WTC11 (cell line): ENCODE measurements around the gene MOV10L1. TPM values are rescaled to one million over a fixed set of nuclear protein-coding genes. Genes with fewer than 3 reads are reported as not detected.

Source experiments
- ATAC-seq: fragments of 200-7000 bp; cut with Tn5 transposase; 2 replicates; pipeline ENCODE4 v1.10.0; 2021; ENCODE audit warnings: mild to moderate bottlenecking, moderate library complexity
- CTCF ChIA-PET: fragments of 300-600 bp; sonication (Branson Sonifier 250); formaldehyde crosslinking; loops from one replicate; lab custom pipeline; 2021; ENCODE audit warnings: antibody characterized with exemption; lab: Charles Lee
- POLR2A ChIA-PET: fragments of 350-600 bp; sonication (Branson Sonifier 250); formaldehyde crosslinking; loops from one replicate; lab custom pipeline; 2021; ENCODE audit warnings: antibody characterized with exemption; lab: Charles Lee
- DNase-seq: peaks from one replicate; pipeline ENCODE4 v3.0.0; 2021; ENCODE audit warnings: low spot score
- H3K27ac Mint-ChIP-seq: 2 replicates; pipeline ENCODE4 v1.8.0; 2021; ENCODE audit warnings: mixed read lengths
- H3K27me3 Mint-ChIP-seq: 2 replicates; pipeline ENCODE4 v1.8.0; 2021; ENCODE audit warnings: low read depth, mild to moderate bottlenecking, moderate library complexity, mixed read lengths
- H3K36me3 Mint-ChIP-seq: 2 replicates; pipeline ENCODE4 v1.8.0; 2021; ENCODE audit warnings: mixed read lengths
- H3K4me1 Mint-ChIP-seq: 2 replicates; pipeline ENCODE4 v1.8.0; 2022; ENCODE audit warnings: mixed read lengths
- H3K4me3 Mint-ChIP-seq: 2 replicates; pipeline ENCODE4 v1.8.0; 2021; ENCODE audit warnings: mild to moderate bottlenecking, moderate library complexity, mixed read lengths
- H3K9me3 Mint-ChIP-seq: 2 replicates; pipeline ENCODE4 v1.8.0; 2021; ENCODE audit warnings: mixed read lengths
- ELF4 ChIP-seq: sonication (generic); formaldehyde crosslinking; IDR thresholded peaks from 2 replicates; pipeline ENCODE4 v1.8.1; 2022; ENCODE audit warnings: low read depth, mild to moderate bottlenecking, moderate library complexity, missing genetic modification reagents
- GTF2I ChIP-seq: fragments of 250-450 bp; sonication (Bioruptor Pico); conservative IDR thresholded peaks from 2 replicates; pipeline ENCODE4 v1.4.0; 2021; ENCODE audit warnings: mild to moderate bottlenecking
- HMGA2 ChIP-seq: fragments of 250-450 bp; sonication (Bioruptor Pico); IDR thresholded peaks from 2 replicates; pipeline ENCODE4 v1.4.0; 2021; ENCODE audit warnings: mild to moderate bottlenecking, moderate library complexity
- NFATC4 ChIP-seq: fragments of 250-450 bp; sonication (Bioruptor Pico); IDR thresholded peaks from 2 replicates; pipeline ENCODE4 v1.9.0; 2021; ENCODE audit warnings: mild to moderate bottlenecking
- NR1H2 ChIP-seq: sonication (generic); formaldehyde crosslinking; IDR thresholded peaks from 2 replicates; pipeline ENCODE4 v1.9.0; 2021; ENCODE audit warnings: mild to moderate bottlenecking, moderate library complexity, missing genetic modification reagents
- OVOL2 ChIP-seq: fragments of 250-450 bp; sonication (Bioruptor Pico); IDR thresholded peaks from 2 replicates; pipeline ENCODE4 v1.9.0; 2021; ENCODE audit warnings: mild to moderate bottlenecking, borderline replicate concordance
- SMAD4 ChIP-seq: sonication (generic); formaldehyde crosslinking; IDR thresholded peaks from 2 replicates; pipeline ENCODE4 v1.8.0; 2022; ENCODE audit warnings: mild to moderate bottlenecking, missing genetic modification reagents
- ZNF121 ChIP-seq: sonication (generic); formaldehyde crosslinking; IDR thresholded peaks from 2 replicates; pipeline ENCODE4 v1.8.0; 2023; ENCODE audit warnings: missing genetic modification reagents
- ZNF232 ChIP-seq: sonication (generic); formaldehyde crosslinking; IDR thresholded peaks from 2 replicates; pipeline ENCODE4 v1.8.0; 2022; ENCODE audit warnings: mild to moderate bottlenecking, missing genetic modification reagents
- ZNF423 ChIP-seq: fragments of 250-450 bp; sonication (Bioruptor Pico); IDR thresholded peaks from 2 replicates; pipeline ENCODE4 v2.1.2; 2022; ENCODE audit warnings: mild to moderate bottlenecking, moderate library complexity
- ZSCAN18 ChIP-seq: fragments of 250-450 bp; sonication (Bioruptor Pico); IDR thresholded peaks from 2 replicates; pipeline ENCODE4 v2.1.2; 2022; ENCODE audit warnings: mild to moderate bottlenecking, moderate library complexity
- total RNA-seq: library from RNA; stranded (reverse); gene quantifications from 3 replicates; pipeline ENCODE4 v1.2.3, GENCODE V29; 2021
- TF ChIP-seq, protein P1 (sequence below): sonication (generic); formaldehyde crosslinking; IDR thresholded peaks from 2 replicates; pipeline ENCODE4 v1.8.1; 2022; ENCODE audit warnings: mild to moderate bottlenecking, missing genetic modification reagents, moderate library complexity, borderline replicate concordance
- TF ChIP-seq, protein P2 (sequence below): sonication (generic); formaldehyde crosslinking; IDR thresholded peaks from 2 replicates; pipeline ENCODE4 v1.8.0; 2023; ENCODE audit warnings: missing genetic modification reagents, mild to moderate bottlenecking, borderline replicate concordance
- TF ChIP-seq, protein P3 (sequence below): sonication (generic); formaldehyde crosslinking; IDR thresholded peaks from 2 replicates; pipeline ENCODE4 v1.8.0; 2023; ENCODE audit warnings: missing genetic modification reagents
- TF ChIP-seq, protein P4 (sequence below): sonication (generic); formaldehyde crosslinking; IDR thresholded peaks from 2 replicates; pipeline ENCODE4 v1.8.1; 2023; ENCODE audit warnings: mild to moderate bottlenecking, missing genetic modification reagents, moderate library complexity

The MOV10L1 gene
- total RNA-seq, 1 experiment from 2014 or later, result not detected

DNA sequence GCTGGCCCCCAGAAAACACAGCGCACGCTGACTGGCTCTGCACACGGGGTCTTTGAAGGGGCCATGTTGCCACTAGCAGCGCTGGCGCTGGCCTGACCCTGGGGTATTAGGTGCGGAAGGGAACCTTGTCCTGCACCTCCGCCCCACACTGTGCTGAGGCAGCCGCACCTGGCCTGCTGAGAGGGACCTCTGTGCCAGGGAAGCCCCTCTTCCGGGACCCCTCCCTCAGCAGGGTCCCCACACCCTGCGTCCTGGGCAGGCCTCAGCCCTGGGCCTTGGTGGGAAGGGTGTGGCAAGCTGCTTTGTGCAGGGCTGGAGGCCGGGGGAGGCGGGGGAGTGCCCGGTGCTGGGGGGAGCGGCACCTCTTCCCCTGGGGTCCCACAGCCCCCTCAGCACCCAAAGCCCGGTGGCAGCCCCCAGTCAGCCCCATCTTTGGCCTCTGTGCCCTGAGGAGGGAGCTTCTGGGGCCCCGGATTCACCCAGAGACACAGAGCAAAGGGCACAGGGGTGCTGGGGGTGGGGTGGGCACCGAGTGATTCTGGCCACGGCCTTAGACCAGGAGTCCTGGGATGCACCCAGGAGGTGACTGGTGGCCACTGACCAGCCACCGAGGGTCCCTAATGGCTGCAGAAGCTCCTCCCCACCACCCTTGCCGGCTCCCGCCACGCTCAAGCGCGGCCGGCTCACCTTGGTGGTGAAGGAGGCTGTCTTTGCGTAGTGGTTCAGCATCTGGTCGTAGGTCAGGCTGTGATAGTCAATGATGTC is 43.1 kb upstream of the MOV10L1 start:
- ATAC-seq, result no peak
- CTCF ChIA-PET, result interaction anchor here (0.5 to 1.2 kb wide), 2 partner anchors 16 to 45 kb away, joined by 3 to 4 read pairs; no protein-coding TSS in a partner anchor
- no peak for DNase-seq
- Mint-ChIP-seq H3K4me3 (no peak overlapping the region), H3K9me3 (no peaks in the 10 kb centered on the region), H3K4me1 (no peaks in the 10 kb centered on the region), H3K36me3 (no peaks in the 10 kb centered on the region)
- POLR2A ChIA-PET, result no interaction called here
- no peak for TF ChIP-seq HMGA2 (CRISPR knock-in tag)
- TF ChIP-seq, all 79 proteins: peak for 0
- no peak overlapping the region for H3K27ac Mint-ChIP-seq
- no peaks in the 10 kb centered on the region for H3K27me3 Mint-ChIP-seq

- no peak overlapping the region for H3K27ac Mint-ChIP-seq
- CTCF ChIA-PET, result interaction anchor here (0.5 to 1.2 kb wide), 2 partner anchors 17 to 45 kb away, joined by 3 to 4 read pairs; no protein-coding TSS in a partner anchor
- H3K9me3 Mint-ChIP-seq, result peaks cover 3% of the 10 kb centered on the region; the same call in 1 of the 2 replicates
- no peaks in the 10 kb centered on the region for H3K4me1 Mint-ChIP-seq
- TF ChIP-seq ZNF121 (CRISPR knock-in tag), result no peak
- TF ChIP-seq, protein P1, sequence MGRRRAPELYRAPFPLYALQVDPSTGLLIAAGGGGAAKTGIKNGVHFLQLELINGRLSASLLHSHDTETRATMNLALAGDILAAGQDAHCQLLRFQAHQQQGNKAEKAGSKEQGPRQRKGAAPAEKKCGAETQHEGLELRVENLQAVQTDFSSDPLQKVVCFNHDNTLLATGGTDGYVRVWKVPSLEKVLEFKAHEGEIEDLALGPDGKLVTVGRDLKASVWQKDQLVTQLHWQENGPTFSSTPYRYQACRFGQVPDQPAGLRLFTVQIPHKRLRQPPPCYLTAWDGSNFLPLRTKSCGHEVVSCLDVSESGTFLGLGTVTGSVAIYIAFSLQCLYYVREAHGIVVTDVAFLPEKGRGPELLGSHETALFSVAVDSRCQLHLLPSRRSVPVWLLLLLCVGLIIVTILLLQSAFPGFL (CRISPR knock-in tag), result no peak
- TF ChIP-seq GTF2I (CRISPR knock-in tag), result no peak
- TF ChIP-seq, protein P2, sequence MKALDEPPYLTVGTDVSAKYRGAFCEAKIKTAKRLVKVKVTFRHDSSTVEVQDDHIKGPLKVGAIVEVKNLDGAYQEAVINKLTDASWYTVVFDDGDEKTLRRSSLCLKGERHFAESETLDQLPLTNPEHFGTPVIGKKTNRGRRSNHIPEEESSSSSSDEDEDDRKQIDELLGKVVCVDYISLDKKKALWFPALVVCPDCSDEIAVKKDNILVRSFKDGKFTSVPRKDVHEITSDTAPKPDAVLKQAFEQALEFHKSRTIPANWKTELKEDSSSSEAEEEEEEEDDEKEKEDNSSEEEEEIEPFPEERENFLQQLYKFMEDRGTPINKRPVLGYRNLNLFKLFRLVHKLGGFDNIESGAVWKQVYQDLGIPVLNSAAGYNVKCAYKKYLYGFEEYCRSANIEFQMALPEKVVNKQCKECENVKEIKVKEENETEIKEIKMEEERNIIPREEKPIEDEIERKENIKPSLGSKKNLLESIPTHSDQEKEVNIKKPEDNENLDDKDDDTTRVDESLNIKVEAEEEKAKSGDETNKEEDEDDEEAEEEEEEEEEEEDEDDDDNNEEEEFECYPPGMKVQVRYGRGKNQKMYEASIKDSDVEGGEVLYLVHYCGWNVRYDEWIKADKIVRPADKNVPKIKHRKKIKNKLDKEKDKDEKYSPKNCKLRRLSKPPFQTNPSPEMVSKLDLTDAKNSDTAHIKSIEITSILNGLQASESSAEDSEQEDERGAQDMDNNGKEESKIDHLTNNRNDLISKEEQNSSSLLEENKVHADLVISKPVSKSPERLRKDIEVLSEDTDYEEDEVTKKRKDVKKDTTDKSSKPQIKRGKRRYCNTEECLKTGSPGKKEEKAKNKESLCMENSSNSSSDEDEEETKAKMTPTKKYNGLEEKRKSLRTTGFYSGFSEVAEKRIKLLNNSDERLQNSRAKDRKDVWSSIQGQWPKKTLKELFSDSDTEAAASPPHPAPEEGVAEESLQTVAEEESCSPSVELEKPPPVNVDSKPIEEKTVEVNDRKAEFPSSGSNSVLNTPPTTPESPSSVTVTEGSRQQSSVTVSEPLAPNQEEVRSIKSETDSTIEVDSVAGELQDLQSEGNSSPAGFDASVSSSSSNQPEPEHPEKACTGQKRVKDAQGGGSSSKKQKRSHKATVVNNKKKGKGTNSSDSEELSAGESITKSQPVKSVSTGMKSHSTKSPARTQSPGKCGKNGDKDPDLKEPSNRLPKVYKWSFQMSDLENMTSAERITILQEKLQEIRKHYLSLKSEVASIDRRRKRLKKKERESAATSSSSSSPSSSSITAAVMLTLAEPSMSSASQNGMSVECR (CRISPR knock-in tag), result no peak
- no peak for TF ChIP-seq NR1H2 (CRISPR knock-in tag)
- no peak for TF ChIP-seq ZSCAN18 (CRISPR knock-in tag)
- TF ChIP-seq ZNF232 (CRISPR knock-in tag), result no peak
- TF ChIP-seq, protein P3, sequence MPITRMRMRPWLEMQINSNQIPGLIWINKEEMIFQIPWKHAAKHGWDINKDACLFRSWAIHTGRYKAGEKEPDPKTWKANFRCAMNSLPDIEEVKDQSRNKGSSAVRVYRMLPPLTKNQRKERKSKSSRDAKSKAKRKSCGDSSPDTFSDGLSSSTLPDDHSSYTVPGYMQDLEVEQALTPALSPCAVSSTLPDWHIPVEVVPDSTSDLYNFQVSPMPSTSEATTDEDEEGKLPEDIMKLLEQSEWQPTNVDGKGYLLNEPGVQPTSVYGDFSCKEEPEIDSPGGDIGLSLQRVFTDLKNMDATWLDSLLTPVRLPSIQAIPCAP (CRISPR knock-in tag), result no peak
- no peak for TF ChIP-seq OVOL2
- no peak for TF ChIP-seq ZNF423 (CRISPR knock-in tag)
- TF ChIP-seq NFATC4 (CRISPR knock-in tag), result no peak
- TF ChIP-seq, protein P4, sequence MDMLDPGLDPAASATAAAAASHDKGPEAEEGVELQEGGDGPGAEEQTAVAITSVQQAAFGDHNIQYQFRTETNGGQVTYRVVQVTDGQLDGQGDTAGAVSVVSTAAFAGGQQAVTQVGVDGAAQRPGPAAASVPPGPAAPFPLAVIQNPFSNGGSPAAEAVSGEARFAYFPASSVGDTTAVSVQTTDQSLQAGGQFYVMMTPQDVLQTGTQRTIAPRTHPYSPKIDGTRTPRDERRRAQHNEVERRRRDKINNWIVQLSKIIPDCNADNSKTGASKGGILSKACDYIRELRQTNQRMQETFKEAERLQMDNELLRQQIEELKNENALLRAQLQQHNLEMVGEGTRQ (CRISPR knock-in tag), result no peak
- no peak for TF ChIP-seq SMAD4
- no peak for TF ChIP-seq ELF4 (CRISPR knock-in tag)
- H3K36me3 Mint-ChIP-seq, result no peaks in the 10 kb centered on the region
- DNase-seq, result no peak
- POLR2A ChIA-PET, result no interaction called here
- H3K27me3 Mint-ChIP-seq, result no peaks in the 10 kb centered on the region
- ATAC-seq, result no peak
- no peak overlapping the region for H3K4me3 Mint-ChIP-seq
Observed at GRCh38 chr22:50047346-50047745, 42.5 kb upstream of the MOV10L1 start.
